ENCODE measurements around the gene CNPY2.

Gene CNPY2

GRCh38 chr12:56261503-56262232, 54.1 kb downstream of the CNPY2 start:
- no peak for DNase-seq (ENCODE audit: insufficient read length, low spot score)
- FAIRE-seq, result no peak

GRCh38 chr12:56260921-56261320, 54.9 kb downstream of the CNPY2 start:
- DNase-seq (ENCODE audit: insufficient read length, low spot score) (no peak), FAIRE-seq (no peak)

- DNase-seq (ENCODE audit: insufficient read length, low spot score) (no peak), FAIRE-seq (no peak)
Observed at GRCh38 chr12:56260380-56260779, 55.4 kb downstream of the CNPY2 start.

All from GM19239 (cell line).